ENCODE data around the gene EXOC6. TPM values are rescaled to one million over a fixed set of nuclear protein-coding genes. Genes with fewer than 3 reads are reported as not detected.

EXOC6 gene
- total and polyA plus RNA-seq, 2 of the 13 experiments (the other 11 are each of a cell fraction or from before 2014, with no cell fraction given) = 22.2 to 29.2 TPM

DNA sequence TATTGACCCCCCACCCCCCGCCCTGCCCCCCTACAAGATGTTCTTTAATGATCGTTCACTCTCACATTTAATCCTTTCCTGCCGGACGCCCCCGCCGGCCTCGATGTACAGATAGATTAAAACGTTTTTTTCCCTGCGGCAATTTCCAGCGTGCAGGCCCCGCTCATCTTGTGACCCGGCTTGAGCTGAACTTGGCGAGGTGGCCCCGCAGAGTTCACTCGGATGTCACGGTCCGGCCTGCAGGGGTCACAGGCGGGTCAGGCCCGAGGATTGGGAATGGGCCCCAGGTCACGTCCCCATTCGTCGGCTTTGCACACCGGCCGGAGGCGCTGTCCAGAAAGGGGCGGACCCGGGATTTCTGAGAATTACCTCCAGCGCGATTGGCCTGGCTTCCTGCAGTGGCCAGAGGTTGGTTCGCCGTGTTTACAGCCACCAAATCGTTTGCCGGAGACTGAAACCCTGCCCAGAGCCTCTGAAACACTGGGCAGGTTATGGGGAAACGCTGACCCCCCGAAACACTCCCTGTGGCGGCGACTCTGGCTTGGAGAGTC is 223.4 kb downstream of the EXOC6 start (continued):
- TF ChIP-seq, protein P1, sequence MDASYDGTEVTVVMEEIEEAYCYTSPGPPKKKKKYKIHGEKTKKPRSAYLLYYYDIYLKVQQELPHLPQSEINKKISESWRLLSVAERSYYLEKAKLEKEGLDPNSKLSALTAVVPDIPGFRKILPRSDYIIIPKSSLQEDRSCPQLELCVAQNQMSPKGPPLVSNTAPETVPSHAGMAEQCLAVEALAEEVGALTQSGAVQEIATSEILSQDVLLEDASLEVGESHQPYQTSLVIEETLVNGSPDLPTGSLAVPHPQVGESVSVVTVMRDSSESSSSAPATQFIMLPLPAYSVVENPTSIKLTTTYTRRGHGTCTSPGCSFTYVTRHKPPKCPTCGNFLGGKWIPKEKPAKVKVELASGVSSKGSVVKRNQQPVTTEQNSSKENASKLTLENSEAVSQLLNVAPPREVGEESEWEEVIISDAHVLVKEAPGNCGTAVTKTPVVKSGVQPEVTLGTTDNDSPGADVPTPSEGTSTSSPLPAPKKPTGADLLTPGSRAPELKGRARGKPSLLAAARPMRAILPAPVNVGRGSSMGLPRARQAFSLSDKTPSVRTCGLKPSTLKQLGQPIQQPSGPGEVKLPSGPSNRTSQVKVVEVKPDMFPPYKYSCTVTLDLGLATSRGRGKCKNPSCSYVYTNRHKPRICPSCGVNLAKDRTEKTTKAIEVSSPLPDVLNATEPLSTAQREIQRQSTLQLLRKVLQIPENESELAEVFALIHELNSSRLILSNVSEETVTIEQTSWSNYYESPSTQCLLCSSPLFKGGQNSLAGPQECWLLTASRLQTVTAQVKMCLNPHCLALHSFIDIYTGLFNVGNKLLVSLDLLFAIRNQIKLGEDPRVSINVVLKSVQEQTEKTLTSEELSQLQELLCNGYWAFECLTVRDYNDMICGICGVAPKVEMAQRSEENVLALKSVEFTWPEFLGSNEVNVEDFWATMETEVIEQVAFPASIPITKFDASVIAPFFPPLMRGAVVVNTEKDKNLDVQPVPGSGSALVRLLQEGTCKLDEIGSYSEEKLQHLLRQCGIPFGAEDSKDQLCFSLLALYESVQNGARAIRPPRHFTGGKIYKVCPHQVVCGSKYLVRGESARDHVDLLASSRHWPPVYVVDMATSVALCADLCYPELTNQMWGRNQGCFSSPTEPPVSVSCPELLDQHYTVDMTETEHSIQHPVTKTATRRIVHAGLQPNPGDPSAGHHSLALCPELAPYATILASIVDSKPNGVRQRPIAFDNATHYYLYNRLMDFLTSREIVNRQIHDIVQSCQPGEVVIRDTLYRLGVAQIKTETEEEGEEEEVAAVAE (CRISPR knock-in tag; IDR thresholded peaks at IDR 0.05; ENCODE audit: borderline replicate concordance) = no peak; the same call in 1 of the 2 replicates
- TF ChIP-seq, protein P2, sequence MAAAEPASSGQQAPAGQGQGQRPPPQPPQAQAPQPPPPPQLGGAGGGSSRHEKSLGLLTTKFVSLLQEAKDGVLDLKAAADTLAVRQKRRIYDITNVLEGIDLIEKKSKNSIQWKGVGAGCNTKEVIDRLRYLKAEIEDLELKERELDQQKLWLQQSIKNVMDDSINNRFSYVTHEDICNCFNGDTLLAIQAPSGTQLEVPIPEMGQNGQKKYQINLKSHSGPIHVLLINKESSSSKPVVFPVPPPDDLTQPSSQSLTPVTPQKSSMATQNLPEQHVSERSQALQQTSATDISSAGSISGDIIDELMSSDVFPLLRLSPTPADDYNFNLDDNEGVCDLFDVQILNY (CRISPR knock-in tag; conservative IDR thresholded peaks at IDR 0.05) = no peak
- TF ChIP-seq ZNF253 (CRISPR knock-in tag; IDR thresholded peaks at IDR 0.05; ENCODE audit: borderline replicate concordance) (no peak), SRSF4 (IDR thresholded peaks at IDR 0.05; ENCODE audit: low read depth, low read length, poor library complexity, severe bottlenecking) (no peak), THYN1 (CRISPR knock-in tag; IDR thresholded peaks at IDR 0.05; ENCODE audit: borderline replicate concordance, low read depth) (no peak), MTF1 (CRISPR knock-in tag; IDR thresholded peaks at IDR 0.05) (peak; percentile 84; the same call in 1 of the 2 replicates), TAF1 (CRISPR knock-in tag; IDR thresholded peaks at IDR 0.05) (no peak), ZNF724P (CRISPR knock-in tag; IDR thresholded peaks at IDR 0.05; ENCODE audit: borderline replicate concordance) (no peak), ZNF557 (CRISPR knock-in tag; IDR thresholded peaks at IDR 0.05) (no peak), ZFY (CRISPR knock-in tag; IDR thresholded peaks at IDR 0.05) (no peak), KDM3A (CRISPR knock-in tag; IDR thresholded peaks at IDR 0.05; ENCODE audit: low read depth) (no peak), SP4 (CRISPR knock-in tag; IDR thresholded peaks at IDR 0.05) (no peak)
- TF ChIP-seq, protein P3, sequence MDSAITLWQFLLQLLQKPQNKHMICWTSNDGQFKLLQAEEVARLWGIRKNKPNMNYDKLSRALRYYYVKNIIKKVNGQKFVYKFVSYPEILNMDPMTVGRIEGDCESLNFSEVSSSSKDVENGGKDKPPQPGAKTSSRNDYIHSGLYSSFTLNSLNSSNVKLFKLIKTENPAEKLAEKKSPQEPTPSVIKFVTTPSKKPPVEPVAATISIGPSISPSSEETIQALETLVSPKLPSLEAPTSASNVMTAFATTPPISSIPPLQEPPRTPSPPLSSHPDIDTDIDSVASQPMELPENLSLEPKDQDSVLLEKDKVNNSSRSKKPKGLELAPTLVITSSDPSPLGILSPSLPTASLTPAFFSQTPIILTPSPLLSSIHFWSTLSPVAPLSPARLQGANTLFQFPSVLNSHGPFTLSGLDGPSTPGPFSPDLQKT (CRISPR knock-in tag; IDR thresholded peaks at IDR 0.05; ENCODE audit: borderline replicate concordance) = no peak
- TF ChIP-seq, protein P4, sequence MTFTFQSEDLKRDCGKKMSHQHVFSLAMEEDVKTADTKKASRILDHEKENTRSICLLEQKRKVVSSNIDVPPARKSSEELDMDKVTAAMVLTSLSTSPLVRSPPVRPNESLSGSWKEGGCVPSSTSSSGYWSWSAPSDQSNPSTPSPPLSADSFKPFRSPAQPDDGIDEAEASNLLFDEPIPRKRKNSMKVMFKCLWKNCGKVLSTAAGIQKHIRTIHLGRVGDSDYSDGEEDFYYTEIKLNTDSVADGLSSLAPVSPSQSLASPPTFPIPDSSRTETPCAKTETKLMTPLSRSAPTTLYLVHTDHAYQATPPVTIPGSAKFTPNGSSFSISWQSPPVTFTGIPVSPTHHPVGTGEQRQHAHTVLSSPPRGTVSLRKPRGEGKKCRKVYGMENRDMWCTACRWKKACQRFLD (CRISPR knock-in tag; IDR thresholded peaks at IDR 0.05; ENCODE audit: borderline replicate concordance) = no peak
- TF ChIP-seq, protein P5, sequence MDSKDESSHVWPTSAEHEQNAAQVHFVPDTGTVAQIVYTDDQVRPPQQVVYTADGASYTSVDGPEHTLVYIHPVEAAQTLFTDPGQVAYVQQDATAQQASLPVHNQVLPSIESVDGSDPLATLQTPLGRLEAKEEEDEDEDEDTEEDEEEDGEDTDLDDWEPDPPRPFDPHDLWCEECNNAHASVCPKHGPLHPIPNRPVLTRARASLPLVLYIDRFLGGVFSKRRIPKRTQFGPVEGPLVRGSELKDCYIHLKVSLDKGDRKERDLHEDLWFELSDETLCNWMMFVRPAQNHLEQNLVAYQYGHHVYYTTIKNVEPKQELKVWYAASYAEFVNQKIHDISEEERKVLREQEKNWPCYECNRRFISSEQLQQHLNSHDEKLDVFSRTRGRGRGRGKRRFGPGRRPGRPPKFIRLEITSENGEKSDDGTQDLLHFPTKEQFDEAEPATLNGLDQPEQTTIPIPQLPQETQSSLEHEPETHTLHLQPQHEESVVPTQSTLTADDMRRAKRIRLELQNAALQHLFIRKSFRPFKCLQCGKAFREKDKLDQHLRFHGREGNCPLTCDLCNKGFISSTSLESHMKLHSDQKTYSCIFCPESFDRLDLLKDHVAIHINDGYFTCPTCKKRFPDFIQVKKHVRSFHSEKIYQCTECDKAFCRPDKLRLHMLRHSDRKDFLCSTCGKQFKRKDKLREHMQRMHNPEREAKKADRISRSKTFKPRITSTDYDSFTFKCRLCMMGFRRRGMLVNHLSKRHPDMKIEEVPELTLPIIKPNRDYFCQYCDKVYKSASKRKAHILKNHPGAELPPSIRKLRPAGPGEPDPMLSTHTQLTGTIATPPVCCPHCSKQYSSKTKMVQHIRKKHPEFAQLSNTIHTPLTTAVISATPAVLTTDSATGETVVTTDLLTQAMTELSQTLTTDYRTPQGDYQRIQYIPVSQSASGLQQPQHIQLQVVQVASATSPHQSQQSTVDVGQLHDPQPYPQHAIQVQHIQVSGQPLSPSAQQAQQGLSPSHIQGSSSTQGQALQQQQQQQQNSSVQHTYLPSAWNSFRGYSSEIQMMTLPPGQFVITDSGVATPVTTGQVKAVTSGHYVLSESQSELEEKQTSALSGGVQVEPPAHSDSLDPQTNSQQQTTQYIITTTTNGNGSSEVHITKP (CRISPR knock-in tag; IDR thresholded peaks at IDR 0.05; ENCODE audit: low read depth) = no peak
- TF ChIP-seq, protein P6, sequence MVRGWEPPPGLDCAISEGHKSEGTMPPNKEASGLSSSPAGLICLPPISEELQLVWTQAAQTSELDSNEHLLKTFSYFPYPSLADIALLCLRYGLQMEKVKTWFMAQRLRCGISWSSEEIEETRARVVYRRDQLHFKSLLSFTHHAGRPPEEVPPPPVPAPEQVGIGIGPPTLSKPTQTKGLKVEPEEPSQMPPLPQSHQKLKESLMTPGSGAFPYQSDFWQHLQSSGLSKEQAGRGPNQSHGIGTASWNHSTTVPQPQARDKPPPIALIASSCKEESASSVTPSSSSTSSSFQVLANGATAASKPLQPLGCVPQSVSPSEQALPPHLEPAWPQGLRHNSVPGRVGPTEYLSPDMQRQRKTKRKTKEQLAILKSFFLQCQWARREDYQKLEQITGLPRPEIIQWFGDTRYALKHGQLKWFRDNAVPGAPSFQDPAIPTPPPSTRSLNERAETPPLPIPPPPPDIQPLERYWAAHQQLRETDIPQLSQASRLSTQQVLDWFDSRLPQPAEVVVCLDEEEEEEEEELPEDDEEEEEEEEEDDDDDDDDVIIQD (CRISPR knock-in tag; IDR thresholded peaks at IDR 0.05; ENCODE audit: low read depth) = peak; percentile 90
